ENCODE measurements around the gene TTC38. TPM values are rescaled to one million over a fixed set of nuclear protein-coding genes. Genes with fewer than 3 reads are reported as not detected.
A peak's percentile ranks its signal among the peaks of the same experiment; 100 is the strongest.

The TTC38 gene
- total and polyA plus RNA-seq, 12 donors, result 24.0 to 111 (median 39.7) TPM

- WGBS, 4 donors, result 75 to 98% (median 91%) methylated on average over 1 to 9 of the region's 9 CpGs
- no peaks in the 10 kb centered on the region for H3K27me3 ChIP-seq
- peaks cover 21 to 65% of the 10 kb centered on the region in 2 donors for H3K4me1 ChIP-seq (replicated peaks in 1 of 2)
- TF ChIP-seq POLR2A (IDR thresholded peaks at IDR 0.05), result no peak
- TF ChIP-seq, protein P1, sequence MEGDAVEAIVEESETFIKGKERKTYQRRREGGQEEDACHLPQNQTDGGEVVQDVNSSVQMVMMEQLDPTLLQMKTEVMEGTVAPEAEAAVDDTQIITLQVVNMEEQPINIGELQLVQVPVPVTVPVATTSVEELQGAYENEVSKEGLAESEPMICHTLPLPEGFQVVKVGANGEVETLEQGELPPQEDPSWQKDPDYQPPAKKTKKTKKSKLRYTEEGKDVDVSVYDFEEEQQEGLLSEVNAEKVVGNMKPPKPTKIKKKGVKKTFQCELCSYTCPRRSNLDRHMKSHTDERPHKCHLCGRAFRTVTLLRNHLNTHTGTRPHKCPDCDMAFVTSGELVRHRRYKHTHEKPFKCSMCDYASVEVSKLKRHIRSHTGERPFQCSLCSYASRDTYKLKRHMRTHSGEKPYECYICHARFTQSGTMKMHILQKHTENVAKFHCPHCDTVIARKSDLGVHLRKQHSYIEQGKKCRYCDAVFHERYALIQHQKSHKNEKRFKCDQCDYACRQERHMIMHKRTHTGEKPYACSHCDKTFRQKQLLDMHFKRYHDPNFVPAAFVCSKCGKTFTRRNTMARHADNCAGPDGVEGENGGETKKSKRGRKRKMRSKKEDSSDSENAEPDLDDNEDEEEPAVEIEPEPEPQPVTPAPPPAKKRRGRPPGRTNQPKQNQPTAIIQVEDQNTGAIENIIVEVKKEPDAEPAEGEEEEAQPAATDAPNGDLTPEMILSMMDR (IDR thresholded peaks at IDR 0.05), result no peak
- intact Hi-C loops (cut with DNase I), result no loop called here
- H3K36me3 ChIP-seq (replicated peaks in 1 of 2), result peaks cover 0 to 12% of the 10 kb centered on the region in 2 donors
- peak in 1 of 7 donors; percentile 49 for DNase-seq
- peak overlapping the region in 1 of 5 donors; percentile 69 for H3K27ac ChIP-seq
- no peak overlapping the region for H3K4me3 ChIP-seq
- no peaks in the 10 kb centered on the region for H3K9me3 ChIP-seq (replicated peaks in 1 of 3)
Measured at GRCh38 chr22:46244771-46245170, 23.0 kb upstream of the TTC38 start.

DNA sequence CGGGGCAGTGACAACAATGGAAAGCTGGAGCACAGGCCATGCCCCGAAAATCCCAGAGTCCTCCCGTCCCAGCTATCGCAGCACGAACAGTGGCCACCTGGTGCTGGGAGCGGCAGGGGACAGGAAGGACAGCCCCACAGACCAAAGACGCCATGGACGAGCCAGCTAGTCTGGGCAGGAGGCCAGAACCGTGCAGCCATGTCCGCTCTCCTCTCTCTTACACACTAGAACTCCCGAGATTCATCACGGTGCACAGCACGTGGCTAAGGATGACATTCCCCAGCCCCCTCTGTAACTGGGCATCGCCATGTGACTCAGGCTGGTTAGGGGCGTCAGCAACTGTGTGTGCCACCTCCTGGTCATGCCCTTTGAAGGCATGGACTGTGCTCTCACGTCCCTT lies 22.3 kb upstream of the TTC38 start:
- H3K4me3 ChIP-seq, result no peak overlapping the region
- DNase-seq, result peak in 6 of 7 donors; percentile 60 to 77 (median 74)
- WGBS, 4 donors, result 47 to 64% (median 51%) methylated on average over 16 of the region's 16 CpGs
- no peaks in the 10 kb centered on the region for H3K27me3 ChIP-seq
- TF ChIP-seq, protein P1 (IDR thresholded peaks at IDR 0.05), result no peak
- no peak for TF ChIP-seq POLR2A (IDR thresholded peaks at IDR 0.05)
- no peaks in the 10 kb centered on the region for H3K9me3 ChIP-seq (replicated peaks in 1 of 3)
- peaks cover 0 to 12% of the 10 kb centered on the region in 2 donors for H3K36me3 ChIP-seq (replicated peaks in 1 of 2)
- H3K4me1 ChIP-seq (replicated peaks in 1 of 2), result peaks cover 21 to 63% of the 10 kb centered on the region in 2 donors
- intact Hi-C loops (cut with DNase I), result no loop called here
- peak overlapping the region in 2 of 5 donors; percentile 14 to 69 for H3K27ac ChIP-seq

GRCh38 chr22:46246178-46246577 lies 21.6 kb upstream of the TTC38 start:
- Histone ChIP-seq H3K36me3 (replicated peaks in 1 of 2) (peaks cover 0 to 12% of the 10 kb centered on the region in 2 donors), H3K27ac (peak overlapping the region in 1 of 5 donors; percentile 69), H3K9me3 (replicated peaks in 1 of 3) (no peaks in the 10 kb centered on the region), H3K4me3 (no peak overlapping the region), H3K4me1 (replicated peaks in 1 of 2) (peaks cover 16 to 63% of the 10 kb centered on the region in 2 donors), H3K27me3 (no peaks in the 10 kb centered on the region)
- WGBS, 4 donors, result 90 to 95% (median 93%) methylated on average over 8 to 10 of the region's 10 CpGs
- intact Hi-C loops (cut with DNase I), result no loop called here
- peak in 1 of 7 donors; percentile 49 for DNase-seq
- TF ChIP-seq, protein P1 (IDR thresholded peaks at IDR 0.05), result no peak
- no peak for TF ChIP-seq POLR2A (IDR thresholded peaks at IDR 0.05)

- intact Hi-C loops (cut with DNase I), result no loop called here
- H3K4me3 ChIP-seq, result no peak overlapping the region
- H3K36me3 ChIP-seq (replicated peaks in 1 of 2), result peaks cover 0 to 12% of the 10 kb centered on the region in 2 donors
- peak overlapping the region in 1 of 5 donors; percentile 32 for H3K27ac ChIP-seq
- no peaks in the 10 kb centered on the region for H3K27me3 ChIP-seq
- 29 to 64% (median 61%) methylated on average over 1 to 2 of the region's 2 CpGs for WGBS, 4 donors
- DNase-seq, result peak in 1 of 7 donors; percentile 51
- TF ChIP-seq POLR2A (IDR thresholded peaks at IDR 0.05), result no peak
- TF ChIP-seq, protein P1 (IDR thresholded peaks at IDR 0.05), result no peak
- no peaks in the 10 kb centered on the region for H3K9me3 ChIP-seq (replicated peaks in 1 of 3)
- H3K4me1 ChIP-seq (replicated peaks in 1 of 2), result peaks cover 7 to 53% of the 10 kb centered on the region in 2 donors
Measured at GRCh38 chr22:46247443-46247975, 20.3 kb upstream of the TTC38 start.
